Fibroblast of pulmonary artery (primary cell): ENCODE measurements around the gene NKAIN2.

Experiments used
- DNase-seq: peaks from one replicate; pipeline ENCODE4 v3.0.0-alpha.2; 2010; ENCODE audit warnings: low read depth
- H3K4me3 ChIP-seq: replicated peaks from 2 replicates; pipeline ENCODE4 v1.5.1; 2011; ENCODE audit warnings: low read depth, mild to moderate bottlenecking, control low read depth, low read length, moderate library complexity
- TF ChIP-seq, protein P1 (sequence below): IDR thresholded peaks from 2 replicates; pipeline ENCODE4 v1.5.1; 2011; ENCODE audit warnings: mild to moderate bottlenecking, control low read depth, low read length, inconsistent platforms; ENCODE audit errors: missing control alignments

The NKAIN2 gene

DNA sequence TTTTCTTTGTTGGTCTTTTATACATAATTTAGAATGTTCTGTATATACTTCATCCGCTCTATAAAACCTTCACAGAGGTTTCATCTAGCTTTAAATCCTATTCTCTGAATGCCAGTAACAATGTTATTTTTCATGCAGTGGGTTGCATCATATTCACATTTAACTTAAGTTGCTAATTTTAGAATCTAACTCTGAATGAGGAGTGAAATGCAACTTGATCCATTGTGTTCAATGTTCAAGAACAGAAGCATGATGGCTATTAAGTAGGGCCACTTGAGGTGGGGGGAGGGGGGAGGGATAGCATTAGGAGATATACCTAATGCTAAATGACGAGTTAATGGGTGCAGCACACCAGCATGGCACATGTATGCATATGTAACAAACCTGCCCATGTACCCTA is 224.5 kb downstream of the NKAIN2 start:
- TF ChIP-seq, protein P1, sequence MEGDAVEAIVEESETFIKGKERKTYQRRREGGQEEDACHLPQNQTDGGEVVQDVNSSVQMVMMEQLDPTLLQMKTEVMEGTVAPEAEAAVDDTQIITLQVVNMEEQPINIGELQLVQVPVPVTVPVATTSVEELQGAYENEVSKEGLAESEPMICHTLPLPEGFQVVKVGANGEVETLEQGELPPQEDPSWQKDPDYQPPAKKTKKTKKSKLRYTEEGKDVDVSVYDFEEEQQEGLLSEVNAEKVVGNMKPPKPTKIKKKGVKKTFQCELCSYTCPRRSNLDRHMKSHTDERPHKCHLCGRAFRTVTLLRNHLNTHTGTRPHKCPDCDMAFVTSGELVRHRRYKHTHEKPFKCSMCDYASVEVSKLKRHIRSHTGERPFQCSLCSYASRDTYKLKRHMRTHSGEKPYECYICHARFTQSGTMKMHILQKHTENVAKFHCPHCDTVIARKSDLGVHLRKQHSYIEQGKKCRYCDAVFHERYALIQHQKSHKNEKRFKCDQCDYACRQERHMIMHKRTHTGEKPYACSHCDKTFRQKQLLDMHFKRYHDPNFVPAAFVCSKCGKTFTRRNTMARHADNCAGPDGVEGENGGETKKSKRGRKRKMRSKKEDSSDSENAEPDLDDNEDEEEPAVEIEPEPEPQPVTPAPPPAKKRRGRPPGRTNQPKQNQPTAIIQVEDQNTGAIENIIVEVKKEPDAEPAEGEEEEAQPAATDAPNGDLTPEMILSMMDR: no peak
- DNase-seq: no peak
- no peak overlapping the region for H3K4me3 ChIP-seq

DNA sequence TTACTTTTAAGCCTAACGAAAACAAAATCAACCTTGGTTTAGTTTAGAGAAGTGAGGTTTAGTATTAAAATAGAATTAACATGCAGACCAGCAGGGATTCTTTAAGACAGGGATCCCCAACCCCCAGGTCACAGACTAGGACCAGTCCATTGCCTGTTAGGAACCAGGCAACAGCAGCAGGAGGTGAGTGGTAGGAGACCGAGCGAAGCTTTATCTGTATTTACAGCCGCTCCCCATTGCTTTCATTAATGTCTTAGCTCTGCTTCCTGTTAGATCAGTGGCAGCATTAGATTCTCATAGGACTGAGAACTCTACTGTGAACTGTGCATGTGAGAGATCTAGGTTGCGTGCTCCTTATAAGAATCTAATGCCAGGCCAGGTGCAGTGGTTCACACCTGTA is 225.9 kb downstream of the NKAIN2 start:
- no peak overlapping the region for H3K4me3 ChIP-seq
- TF ChIP-seq, protein P1: no peak
- no peak for DNase-seq

DNA sequence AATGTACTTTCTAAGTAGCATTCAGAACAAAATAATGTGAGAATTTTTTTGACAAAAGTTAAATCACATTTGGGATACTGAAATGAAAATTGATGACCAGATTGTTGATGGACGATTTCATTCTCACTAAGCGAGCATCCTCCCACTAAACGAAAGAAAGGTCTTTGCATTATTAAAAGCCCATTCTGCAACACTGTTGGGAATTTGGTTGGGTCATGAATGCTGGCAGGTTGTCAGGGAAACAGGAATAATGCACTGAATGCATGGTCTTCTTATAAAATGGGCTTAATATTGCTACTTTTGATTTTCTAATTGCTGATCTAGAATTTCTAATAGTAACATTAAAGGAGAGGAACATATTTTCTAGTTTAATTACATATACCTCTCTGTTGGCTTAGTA is 229.8 kb downstream of the NKAIN2 start:
- DNase-seq: no peak
- H3K4me3 ChIP-seq: no peak overlapping the region
- TF ChIP-seq, protein P1: no peak

DNA sequence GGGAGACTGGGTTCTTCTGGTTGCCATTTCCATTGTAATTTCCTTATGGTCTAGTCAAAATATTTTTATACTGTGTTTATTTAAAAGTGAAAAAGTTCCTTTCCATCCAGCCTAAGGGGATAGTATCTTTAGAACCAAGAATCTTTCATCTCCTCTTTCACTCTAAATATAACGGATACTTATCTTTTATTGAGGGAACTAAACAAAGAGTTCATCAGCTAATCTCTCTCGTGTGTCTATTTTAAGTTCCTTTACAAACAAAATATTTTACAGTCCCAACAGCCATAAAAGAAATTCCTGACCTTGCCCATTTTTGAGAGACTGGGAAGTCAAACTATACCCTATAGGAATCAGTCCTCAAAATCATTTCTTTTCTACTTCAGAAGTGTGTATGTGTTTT is 232.7 kb downstream of the NKAIN2 start:
- DNase-seq: no peak
- H3K4me3 ChIP-seq: no peak overlapping the region
- TF ChIP-seq, protein P1: no peak

DNA sequence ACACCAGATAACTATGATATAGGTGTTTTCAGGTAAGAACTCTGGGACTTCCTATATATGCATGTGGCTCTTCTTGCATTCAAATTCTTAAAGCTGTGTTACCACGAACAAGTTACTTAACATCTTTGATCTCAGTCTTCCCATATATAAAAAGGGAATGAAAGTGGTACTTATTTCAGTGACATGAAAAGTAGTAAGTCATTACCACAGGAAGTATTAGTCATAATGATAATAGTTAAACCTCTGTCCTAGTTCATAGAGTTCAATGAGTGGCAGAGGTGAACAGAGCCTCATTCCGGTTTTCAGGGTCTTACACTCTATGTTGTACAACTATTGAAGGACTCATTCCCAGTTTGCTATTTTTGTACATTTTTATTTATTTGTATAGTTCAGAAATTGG is 237.0 kb downstream of the NKAIN2 start:
- TF ChIP-seq, protein P1: no peak
- DNase-seq: no peak
- H3K4me3 ChIP-seq: no peak overlapping the region

DNA sequence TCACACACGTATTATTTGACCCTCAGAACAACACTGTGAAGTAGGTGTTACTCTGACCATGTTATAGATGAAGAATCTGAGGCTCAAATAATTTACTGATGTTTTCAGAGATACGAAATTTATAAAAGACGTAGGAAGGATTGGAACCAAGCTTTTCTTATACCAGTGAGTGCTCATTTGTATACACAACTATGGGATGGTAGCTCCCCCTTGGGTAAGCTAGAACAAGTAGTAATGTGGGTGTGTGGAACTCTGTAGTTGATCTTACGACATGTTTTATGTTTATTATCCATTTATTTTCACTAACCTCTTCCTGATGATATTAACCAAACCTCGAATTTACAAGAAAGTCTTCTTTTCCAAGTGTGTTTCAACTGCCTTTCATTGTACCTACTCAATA is 248.5 kb downstream of the NKAIN2 start:
- H3K4me3 ChIP-seq: no peak overlapping the region
- TF ChIP-seq, protein P1: no peak
- DNase-seq: no peak

DNA sequence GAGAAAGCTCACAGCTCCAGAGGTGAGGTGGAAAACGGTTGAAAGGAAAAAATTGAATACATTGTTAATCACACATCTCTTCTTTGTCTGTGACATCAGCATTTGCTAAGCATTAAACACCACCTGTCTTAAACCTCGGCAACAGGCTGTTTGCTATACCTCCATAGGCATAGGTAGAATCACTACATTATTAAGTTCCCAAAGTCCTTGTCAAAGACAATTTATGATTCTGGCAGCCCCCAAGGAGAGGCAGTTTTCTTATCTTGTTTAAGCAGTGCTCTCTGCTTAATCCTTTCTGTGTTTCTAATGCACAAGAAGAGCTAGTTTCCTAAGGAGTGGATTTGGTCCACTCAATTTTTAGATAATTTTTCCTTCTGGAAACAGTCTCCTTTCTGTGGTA is 249.7 kb downstream of the NKAIN2 start:
- TF ChIP-seq, protein P1: no peak
- H3K4me3 ChIP-seq: no peak overlapping the region
- DNase-seq: no peak
